HepG2 (cell line): ENCODE results near the gene IGBP1.
"Not testable (repeated sequence)": the region's sequence is repeated elsewhere in the genome, so short reads cannot be mapped to it uniquely, and the experiment has no call there.

Experiments used
- CTCF ChIP-seq: sonication (generic); formaldehyde crosslinking; IDR thresholded peaks from 2 replicates; pipeline ENCODE4 v1.5.0; 2020; ENCODE audit warnings: mild to moderate bottlenecking, missing genetic modification reagents, moderate library complexity
- EP300 ChIP-seq, 3 experiments: sonication (generic) in 1 of 3; formaldehyde crosslinking in 1 of 3; IDR thresholded peaks; 2 replicates each; pipeline versions ENCODE4 v1.5.1 to v1.6.1; 2011 to 2020; ENCODE audit warnings: low read depth in 2 of 3, low read length in 2 of 3, borderline replicate concordance in 1 of 3, improper control_type of control experiment in 1 of 3, mild to moderate bottlenecking in 1 of 3, missing genetic modification reagents in 1 of 3, moderate library complexity in 1 of 3
- MAX ChIP-seq: IDR thresholded peaks from 2 replicates; pipeline ENCODE4 v1.6.1; 2012; ENCODE audit warnings: inconsistent platforms
- MEF2D ChIP-seq: sonication (generic); formaldehyde crosslinking; IDR thresholded peaks from 2 replicates; pipeline ENCODE4 v1.5.1; 2020; ENCODE audit warnings: mild to moderate bottlenecking, missing genetic modification reagents
- NONO ChIP-seq, 2 experiments: fragments of 450-650 bp in 1 of 2; sonication (generic) in 1 of 2; formaldehyde crosslinking in 1 of 2; IDR thresholded peaks in 1 of 2; conservative IDR thresholded peaks in 1 of 2; 2 replicates each; pipeline versions ENCODE4 v1.6.1 to v1.8.0; 2017 to 2022; ENCODE audit warnings: mild to moderate bottlenecking in 1 of 2, missing genetic modification reagents in 1 of 2, moderate library complexity in 1 of 2
- PCBP1 ChIP-seq: fragments of 200-400 bp; formaldehyde crosslinking; IDR thresholded peaks from 2 replicates; pipeline ENCODE4 v1.6.1; 2017; ENCODE audit warnings: mild to moderate bottlenecking, low read depth, low read length, borderline replicate concordance
- PHF8 ChIP-seq: sonication (generic); formaldehyde crosslinking; IDR thresholded peaks from 2 replicates; pipeline ENCODE4 v1.5.0; 2020; ENCODE audit warnings: missing genetic modification reagents
- SIN3A ChIP-seq: IDR thresholded peaks from 2 replicates; pipeline ENCODE4 v1.6.1; 2011; ENCODE audit warnings: low read depth, mild to moderate bottlenecking, control low read depth, low read length, borderline replicate concordance
- SUZ12 ChIP-seq: fragments of 150-350 bp; IDR thresholded peaks from 2 replicates; pipeline ENCODE4 v1.6.1; 2014; ENCODE audit warnings: low read depth, low read length
- TGIF2 ChIP-seq: IDR thresholded peaks from 2 replicates; pipeline ENCODE4 v1.6.1; 2016; ENCODE audit warnings: control low read depth, missing compliant biosample characterization
- ZNF232 ChIP-seq: sonication (generic); formaldehyde crosslinking; IDR thresholded peaks from 2 replicates; pipeline ENCODE4 v1.4.0; 2020; ENCODE audit warnings: missing genetic modification reagents, borderline replicate concordance
- ZNF530 ChIP-seq: sonication (generic); formaldehyde crosslinking; IDR thresholded peaks from 2 replicates; pipeline ENCODE4 v1.5.0; 2020; ENCODE audit warnings: low read depth, mild to moderate bottlenecking, missing genetic modification reagents
- ZNF607 ChIP-seq: sonication (generic); formaldehyde crosslinking; IDR thresholded peaks from 2 replicates; pipeline ENCODE4 v1.5.1; 2020; ENCODE audit warnings: missing genetic modification reagents, mild to moderate bottlenecking, borderline replicate concordance
- ZNF749 ChIP-seq: sonication (generic); formaldehyde crosslinking; IDR thresholded peaks from 2 replicates; pipeline ENCODE4 v1.8.0; 2022; ENCODE audit warnings: mild to moderate bottlenecking, missing genetic modification reagents, moderate library complexity, borderline replicate concordance

DNA sequence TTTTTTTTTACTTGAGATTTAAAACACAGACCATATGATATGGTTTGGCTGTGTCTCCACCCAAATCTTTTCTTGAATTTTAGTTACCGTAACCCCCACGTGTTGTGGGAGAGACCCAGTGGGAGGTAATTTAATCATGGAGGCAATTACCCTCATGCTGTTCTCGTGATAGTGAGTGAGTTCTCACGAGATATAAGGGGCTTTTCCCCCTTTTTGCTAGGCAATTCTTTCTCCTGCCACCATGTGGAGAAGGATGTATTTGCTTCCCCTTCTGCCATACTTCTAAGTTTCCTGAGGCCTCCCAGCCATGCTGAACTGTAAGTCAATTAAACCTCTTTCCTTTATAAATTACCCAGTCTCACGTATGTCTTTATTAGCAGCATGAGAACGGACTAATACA lies 76.3 kb downstream of the IGBP1 start:
- TF ChIP-seq EP300 (IDR thresholded peaks at IDR 0.05; ENCODE audit: low read depth in 2 of 2, low read length in 2 of 2); EP300 (CRISPR knock-in tag; IDR thresholded peaks at IDR 0.05; ENCODE audit: borderline replicate concordance); SIN3A; ZNF530 (CRISPR knock-in tag); MAX; PHF8 (CRISPR knock-in tag); CTCF (CRISPR knock-in tag); ZNF232 (CRISPR knock-in tag); TGIF2 (CRISPR knock-in tag); ZNF607 (CRISPR knock-in tag); ZNF749 (CRISPR knock-in tag); PCBP1; MEF2D (CRISPR knock-in tag); SUZ12; NONO (IDR thresholded peaks at IDR 0.05); NONO (CRISPR knock-in tag; conservative IDR thresholded peaks at IDR 0.05): not testable (repeated sequence)
